ENCODE results near the gene EFS.
A peak's percentile ranks its signal among the peaks of the same experiment; 100 is the strongest.
"Not testable (repeated sequence)": the region's sequence is repeated elsewhere in the genome, so short reads cannot be mapped to it uniquely, and the experiment has no call there.

Gene EFS

DNA sequence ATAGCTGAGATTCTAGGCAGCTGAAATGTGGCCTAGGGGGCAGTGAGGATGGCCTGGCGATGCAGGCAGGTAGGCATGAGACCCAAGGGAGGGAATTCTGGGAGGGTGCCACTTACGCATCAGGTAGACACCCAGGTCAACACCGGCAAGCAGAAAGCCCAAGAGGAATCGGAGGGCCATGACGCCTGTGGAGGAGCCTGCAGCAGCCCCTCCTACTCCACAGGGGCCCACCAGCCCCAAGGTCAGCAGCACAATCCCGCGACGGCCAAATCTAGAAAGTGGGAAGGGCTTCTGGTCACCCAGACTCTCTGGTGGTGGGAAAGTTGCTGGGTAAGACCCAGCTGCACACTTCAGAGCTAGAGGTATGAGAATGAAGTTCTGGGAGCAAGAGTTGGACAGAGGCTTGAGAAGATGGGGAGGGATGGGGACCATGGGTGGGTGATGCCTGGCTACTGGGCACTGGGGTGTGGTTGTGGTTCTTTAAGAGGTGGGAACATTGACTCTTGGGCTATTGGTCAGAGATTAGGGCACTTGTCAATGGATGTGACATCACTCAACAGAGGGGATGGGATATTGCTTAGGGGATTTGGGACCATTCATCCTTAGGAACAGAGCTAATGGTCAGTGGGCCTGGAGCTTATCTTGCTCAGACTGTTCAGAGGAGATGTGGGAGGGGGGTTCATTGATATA is 15.7 kb downstream of the EFS start:
- peaks cover 13% of the 10 kb centered on the region for H3K4me1 Mint-ChIP-seq
- H3K9me3 Mint-ChIP-seq, result no peaks in the 10 kb centered on the region
- no peaks in the 10 kb centered on the region for H3K36me3 Mint-ChIP-seq (ENCODE audit: low read depth)
- ATAC-seq (no peak), DNase-seq (no peak)
- H3K27me3 Mint-ChIP-seq, result peaks cover 30% of the 10 kb centered on the region
- no peak overlapping the region for H3K27ac Mint-ChIP-seq
- H3K4me3 Mint-ChIP-seq, result no peak overlapping the region

DNA sequence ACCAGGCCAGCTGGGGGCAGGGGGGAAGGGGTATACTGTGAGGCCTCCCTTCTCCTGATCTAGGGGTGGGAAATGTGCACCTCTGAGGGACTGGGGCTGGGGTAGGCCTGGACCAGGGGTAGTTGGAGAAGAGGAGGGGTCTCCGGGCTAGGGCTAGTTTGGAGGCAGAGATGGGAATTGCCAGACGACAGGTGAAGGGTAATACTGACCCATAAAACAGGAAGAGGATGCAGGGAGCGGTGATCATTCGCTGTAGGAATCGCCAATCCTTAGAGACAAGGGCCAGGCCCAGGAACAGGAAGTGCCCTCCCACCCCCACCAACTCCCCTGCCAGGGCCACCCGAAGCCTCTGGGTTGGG is 16.7 kb downstream of the EFS start:
- H3K27me3 Mint-ChIP-seq, result peaks cover 24% of the 10 kb centered on the region
- H3K4me1 Mint-ChIP-seq, result peaks cover 11% of the 10 kb centered on the region
- no peaks in the 10 kb centered on the region for H3K36me3 Mint-ChIP-seq (ENCODE audit: low read depth)
- H3K9me3 Mint-ChIP-seq, result no peaks in the 10 kb centered on the region
- no peak overlapping the region for H3K27ac Mint-ChIP-seq
- no peak for ATAC-seq
- no peak for DNase-seq
- no peak overlapping the region for H3K4me3 Mint-ChIP-seq

DNA sequence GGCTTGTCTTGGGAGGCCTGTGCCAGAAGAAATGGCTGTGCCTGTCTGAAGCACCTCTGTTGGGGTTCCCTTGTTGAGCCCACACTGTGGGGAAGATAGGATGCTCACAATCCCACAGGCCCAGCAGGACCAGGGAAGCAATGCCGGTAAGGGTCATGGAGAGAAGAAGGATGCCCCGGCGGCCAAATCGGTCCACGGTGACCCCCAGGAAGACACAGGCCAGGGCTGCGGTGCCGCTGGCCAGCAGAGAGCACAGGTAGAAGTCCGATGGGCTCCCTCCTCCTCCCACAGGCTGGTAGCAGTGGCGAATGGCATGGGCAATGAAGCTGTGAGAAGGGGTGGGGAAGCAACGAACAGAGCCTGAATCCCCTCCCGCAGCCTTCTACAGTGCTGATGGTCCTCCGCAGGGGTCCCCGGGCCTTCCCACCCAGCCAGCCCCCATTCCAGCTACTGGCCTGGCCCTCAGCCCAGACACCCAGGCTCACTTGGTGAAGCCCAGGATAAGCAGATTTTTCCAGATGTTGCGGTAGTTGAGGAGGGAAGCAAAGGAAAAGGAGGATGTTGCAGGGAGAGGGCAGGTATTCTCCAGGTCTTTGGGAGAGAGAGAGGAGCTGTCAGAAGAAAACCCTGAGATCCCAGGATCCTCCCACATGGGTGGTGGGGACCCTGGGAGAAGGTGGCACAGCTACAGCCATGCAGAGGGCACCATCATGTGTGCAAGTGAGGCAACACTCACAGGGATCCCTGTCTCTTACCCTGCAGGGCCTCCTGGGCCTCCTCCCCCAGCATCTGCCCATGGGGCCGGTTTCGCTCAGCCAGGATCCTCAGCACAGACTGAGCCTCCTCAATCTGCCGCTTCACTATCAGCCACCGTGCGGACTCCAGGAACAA is 17.3 kb downstream of the EFS start:
- Mint-ChIP-seq H3K27me3 (peaks cover 19% of the 10 kb centered on the region), H3K4me1 (peaks cover 5% of the 10 kb centered on the region), H3K27ac (no peak overlapping the region), H3K36me3 (ENCODE audit: low read depth) (no peaks in the 10 kb centered on the region), H3K4me3 (no peak overlapping the region), H3K9me3 (no peaks in the 10 kb centered on the region)
- no peak for DNase-seq
- ATAC-seq, result no peak

DNA sequence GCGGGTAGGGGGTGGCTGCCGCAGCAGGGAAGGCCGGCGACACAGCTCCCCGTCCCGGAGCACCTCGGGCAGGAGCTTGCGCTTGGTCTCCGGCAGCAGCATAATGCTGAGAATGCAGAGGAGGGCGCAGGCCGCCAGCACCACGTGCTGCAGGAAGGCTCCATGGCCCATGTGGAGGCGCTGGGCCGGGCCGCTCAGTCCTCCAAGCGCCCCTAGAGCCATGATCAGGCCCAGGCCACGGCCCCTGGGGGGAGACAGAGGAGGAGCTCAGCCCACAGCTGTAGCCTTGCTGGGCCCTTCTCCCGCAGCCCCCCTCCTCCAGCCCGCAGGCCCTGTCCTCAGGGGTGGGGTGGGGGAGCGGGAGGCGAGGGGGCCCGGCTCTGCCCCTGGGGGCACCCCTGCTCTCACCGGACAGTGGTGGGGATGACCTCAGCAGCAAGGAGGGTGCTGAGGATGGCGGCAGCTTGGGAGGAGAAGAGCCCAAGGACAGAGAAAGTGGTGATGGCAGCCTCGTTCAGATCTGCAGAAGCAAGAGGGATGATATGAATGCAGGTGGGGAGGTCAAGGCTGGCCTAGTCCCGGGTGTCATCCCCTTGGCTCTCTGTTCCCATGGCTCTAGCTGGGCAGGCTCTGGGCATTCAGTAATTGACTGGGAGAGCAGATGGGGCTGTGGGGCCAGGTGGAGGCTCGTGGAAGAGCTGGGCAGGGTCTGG is 18.1 kb downstream of the EFS start:
- Mint-ChIP-seq H3K4me3 (no peak overlapping the region), H3K4me1 (peaks cover 4% of the 10 kb centered on the region), H3K27ac (no peak overlapping the region), H3K36me3 (ENCODE audit: low read depth) (no peaks in the 10 kb centered on the region), H3K27me3 (peaks cover 18% of the 10 kb centered on the region), H3K9me3 (no peaks in the 10 kb centered on the region)
- DNase-seq (no peak), ATAC-seq (no peak)

DNA sequence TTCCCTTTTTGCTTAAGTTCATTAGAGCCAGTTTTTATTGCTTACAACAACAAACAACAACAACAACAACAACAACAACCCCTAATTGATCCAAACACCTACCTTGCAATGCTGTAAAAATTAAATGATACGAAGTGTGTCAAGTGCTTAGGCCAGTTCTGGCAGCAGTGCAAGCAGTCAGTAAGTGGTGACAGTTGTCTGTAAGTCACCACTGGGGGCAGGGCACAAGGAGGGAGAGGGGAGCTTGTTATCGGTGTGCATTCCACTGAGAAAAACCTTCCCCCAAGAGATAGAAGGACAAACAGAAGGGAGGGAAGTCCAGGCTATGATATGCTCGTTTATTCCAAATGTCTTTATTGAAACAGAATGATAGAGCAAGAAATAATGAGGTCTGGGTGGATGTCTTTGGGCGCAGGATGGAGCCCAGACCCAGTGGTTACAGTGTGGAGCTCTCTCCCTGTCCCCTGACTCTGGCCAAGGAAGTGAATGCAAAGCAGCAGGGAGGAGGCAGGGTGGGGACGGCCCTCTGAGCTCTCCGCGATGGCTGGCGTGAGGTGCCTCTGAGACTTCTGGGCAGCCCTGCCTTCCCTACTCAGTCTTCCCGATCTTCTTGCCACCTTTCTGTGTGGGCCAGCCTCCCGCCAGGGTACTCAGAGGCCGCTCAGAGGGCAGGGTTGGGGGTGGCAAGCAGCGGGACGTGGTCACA is 18.8 kb downstream of the EFS start:
- no peaks in the 10 kb centered on the region for H3K36me3 Mint-ChIP-seq (ENCODE audit: low read depth)
- H3K27ac Mint-ChIP-seq, result no peak overlapping the region
- H3K4me1 Mint-ChIP-seq, result peaks cover 1% of the 10 kb centered on the region
- no peak for DNase-seq
- peaks cover 14% of the 10 kb centered on the region for H3K27me3 Mint-ChIP-seq
- H3K9me3 Mint-ChIP-seq, result no peaks in the 10 kb centered on the region
- ATAC-seq, result no peak
- H3K4me3 Mint-ChIP-seq, result no peak overlapping the region

DNA sequence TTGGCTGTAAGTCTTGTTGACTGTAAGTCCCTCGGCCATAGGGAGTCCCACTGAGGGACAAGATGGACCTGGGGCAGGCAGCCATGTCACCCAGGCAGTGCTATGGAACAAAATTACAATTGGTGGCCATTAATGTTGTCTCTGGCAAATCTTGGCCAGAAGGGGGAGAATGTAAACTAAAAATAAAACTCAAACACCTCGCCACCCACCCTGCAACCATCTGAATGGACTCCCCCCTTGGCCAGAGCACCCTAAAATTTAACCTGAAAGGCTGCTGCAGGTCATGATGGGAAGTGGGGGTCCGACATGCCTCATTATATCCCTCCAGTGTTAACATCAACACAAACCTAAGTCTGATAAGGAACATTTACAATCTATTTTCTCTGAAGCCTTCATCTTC is 20.5 kb downstream of the EFS start:
- H3K36me3 Mint-ChIP-seq (ENCODE audit: low read depth), result peaks cover 4% of the 10 kb centered on the region
- H3K27me3 Mint-ChIP-seq, result peaks cover 4% of the 10 kb centered on the region

DNA sequence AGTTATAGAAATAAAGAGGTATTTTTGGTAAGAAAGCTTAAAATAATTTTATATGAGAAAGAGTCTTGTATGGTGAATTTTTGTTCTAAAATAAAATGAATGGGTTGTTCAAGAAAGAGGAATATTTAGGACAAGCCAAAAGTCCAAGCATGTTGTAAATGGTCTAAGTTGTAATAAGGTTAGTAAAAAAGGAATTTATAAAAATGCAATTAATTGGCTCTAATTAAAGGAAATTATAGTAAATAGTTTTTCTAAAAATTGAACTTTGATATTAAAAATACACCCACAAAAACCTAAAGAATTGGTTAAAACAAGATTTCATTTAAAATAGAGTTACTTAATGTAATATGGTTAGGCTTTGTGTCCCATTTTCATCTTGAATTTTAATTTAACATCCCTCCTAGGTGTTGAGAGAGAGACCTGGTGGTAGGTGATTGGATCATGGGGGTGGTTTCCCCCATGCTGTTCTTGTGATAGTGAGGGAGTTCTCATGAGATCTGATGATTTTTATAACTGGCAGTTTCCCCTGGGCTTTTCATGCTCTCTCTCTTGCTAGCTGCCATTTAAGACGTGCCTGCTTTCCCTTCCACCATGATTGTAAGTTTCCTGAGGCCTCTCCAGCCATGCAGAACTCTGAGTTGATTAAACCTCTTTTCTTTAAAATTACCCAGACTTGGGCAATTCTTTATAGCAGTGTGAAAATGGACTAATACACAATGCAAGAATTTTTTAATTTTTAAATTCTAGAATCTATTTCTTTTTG is 25.3 kb downstream of the EFS start:
- no peak for DNase-seq
- Mint-ChIP-seq H3K4me1 (no peaks in the 10 kb centered on the region), H3K9me3 (no peaks in the 10 kb centered on the region), H3K27ac (no peak overlapping the region), H3K4me3 (no peak overlapping the region), H3K36me3 (ENCODE audit: low read depth) (peaks cover 4% of the 10 kb centered on the region), H3K27me3 (peaks cover 15% of the 10 kb centered on the region)
- ATAC-seq, result no peak

More for the DNA sequence above, 20.5 kb downstream of the EFS start:
- DNase-seq (no peak), ATAC-seq (no peak)
- no peaks in the 10 kb centered on the region for H3K9me3 Mint-ChIP-seq
- no peak overlapping the region for H3K4me3 Mint-ChIP-seq
- H3K27ac Mint-ChIP-seq, result no peak overlapping the region
- no peaks in the 10 kb centered on the region for H3K4me1 Mint-ChIP-seq

DNA sequence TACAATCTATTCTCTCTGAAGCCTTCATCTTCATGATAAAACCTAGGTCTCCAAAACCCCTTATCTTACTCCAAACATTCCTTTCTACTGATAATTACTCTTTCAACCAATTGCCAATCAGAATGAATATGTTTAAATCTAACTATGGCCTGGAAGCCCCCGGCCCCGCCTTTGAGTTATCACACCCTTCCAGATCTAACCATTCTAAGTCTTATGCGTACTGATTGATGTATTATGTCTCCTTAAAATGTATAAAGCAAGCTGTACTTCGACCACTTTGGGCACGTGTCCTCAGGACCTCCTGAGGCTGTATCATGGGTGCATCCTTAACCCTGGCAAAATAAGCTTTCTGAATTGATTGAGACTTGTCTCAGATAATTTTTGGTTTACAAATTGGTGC is 29.3 kb downstream of the EFS start:
- no peak for DNase-seq
- peak overlapping the region; percentile 26 for H3K27ac Mint-ChIP-seq
- ATAC-seq, result no peak
- peaks cover 11% of the 10 kb centered on the region for H3K27me3 Mint-ChIP-seq
- H3K36me3 Mint-ChIP-seq (ENCODE audit: low read depth), result peaks cover 4% of the 10 kb centered on the region
- H3K4me3 Mint-ChIP-seq, result no peak overlapping the region
- H3K9me3 Mint-ChIP-seq, result no peaks in the 10 kb centered on the region
- no peaks in the 10 kb centered on the region for H3K4me1 Mint-ChIP-seq

DNA sequence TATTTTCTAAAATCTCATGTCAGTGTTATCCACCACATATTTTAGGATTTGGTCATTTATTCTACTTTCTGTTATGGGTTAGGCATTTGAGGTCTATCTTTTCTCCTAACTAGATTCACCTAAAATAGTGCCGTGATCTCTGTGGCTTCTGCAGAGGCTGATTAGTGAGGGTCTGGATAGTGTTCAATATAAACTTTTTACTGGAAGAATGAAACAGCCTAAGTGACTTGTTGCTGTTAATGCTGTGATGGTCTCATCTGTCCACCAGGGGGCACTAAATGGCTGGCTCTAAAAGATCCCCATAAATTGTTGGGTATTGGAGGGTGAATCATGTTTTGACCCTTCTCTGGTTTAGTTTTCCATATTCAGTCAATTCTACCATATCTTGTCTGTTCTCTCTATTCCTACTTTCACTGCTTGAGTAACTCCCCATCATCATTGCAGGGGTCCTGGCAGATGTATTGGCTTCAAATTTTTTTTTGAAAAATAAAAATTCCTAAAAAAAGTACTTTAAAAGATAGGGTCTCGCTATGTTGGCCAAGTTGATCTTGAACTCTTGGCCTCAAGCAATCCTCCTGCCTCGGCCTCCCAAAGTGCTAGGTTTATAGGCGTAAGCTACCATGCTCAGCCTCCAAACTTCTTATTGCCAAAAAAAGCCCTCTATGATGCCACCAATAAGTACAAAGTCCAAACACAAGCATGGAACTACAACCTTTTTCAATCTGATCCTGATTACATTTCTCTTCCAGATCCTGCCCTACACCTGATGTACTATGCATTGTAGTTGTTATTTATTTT is 36.8 kb downstream of the EFS start:
- Mint-ChIP-seq H3K4me1 (peaks cover 10% of the 10 kb centered on the region), H3K4me3 (no peak overlapping the region), H3K27ac (no peak overlapping the region), H3K36me3 (ENCODE audit: low read depth) (peaks cover 26% of the 10 kb centered on the region), H3K27me3 (no peaks in the 10 kb centered on the region), H3K9me3 (no peaks in the 10 kb centered on the region)
- peak; percentile 67 for DNase-seq
- peak; percentile 82 for ATAC-seq

DNA sequence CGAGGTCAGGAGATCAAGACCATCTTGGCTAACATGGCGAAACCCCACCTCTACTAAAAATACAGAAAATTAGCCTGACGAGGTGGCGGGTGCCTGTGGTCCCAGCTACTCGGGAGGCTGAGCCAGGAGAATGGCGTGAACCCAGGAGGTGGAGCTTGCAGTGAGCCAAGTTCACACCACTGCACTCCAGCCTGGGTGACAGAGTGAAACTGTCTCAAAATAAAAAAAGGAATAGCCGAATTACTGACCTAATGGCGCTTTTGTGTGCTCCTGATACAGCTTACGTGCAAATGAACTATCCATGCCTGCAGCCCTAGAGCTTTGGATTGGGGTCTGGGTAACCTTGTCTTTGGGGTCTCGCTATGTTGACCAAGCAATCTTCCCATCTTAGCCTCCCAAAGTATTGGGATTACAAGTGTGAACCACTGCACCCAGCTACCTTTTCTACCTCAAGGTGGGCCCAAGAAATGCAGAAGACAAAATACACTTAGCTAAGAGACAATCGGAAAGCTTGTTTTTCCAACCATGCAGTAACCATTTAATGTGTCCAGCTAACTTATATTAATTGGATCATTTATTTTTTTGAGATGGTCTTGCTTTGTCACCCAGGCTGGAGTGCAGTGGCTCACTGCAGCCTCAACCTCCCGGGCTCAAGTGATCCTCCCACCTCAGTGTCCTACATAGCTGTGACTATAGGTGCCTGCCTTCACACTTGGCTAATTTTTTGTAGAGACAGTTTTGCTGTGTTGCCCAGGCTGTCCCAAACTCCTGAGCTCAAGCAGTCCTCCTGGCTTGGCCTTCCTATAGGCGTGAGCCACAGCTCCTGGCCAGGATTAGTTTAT is 38.3 kb downstream of the EFS start:
- ATAC-seq (no peak), DNase-seq (no peak)
- no peak overlapping the region for H3K4me3 Mint-ChIP-seq
- H3K9me3 Mint-ChIP-seq, result no peaks in the 10 kb centered on the region
- H3K27ac Mint-ChIP-seq, result no peak overlapping the region
- H3K4me1 Mint-ChIP-seq, result peaks cover 22% of the 10 kb centered on the region
- no peaks in the 10 kb centered on the region for H3K27me3 Mint-ChIP-seq
- H3K36me3 Mint-ChIP-seq (ENCODE audit: low read depth), result peaks cover 38% of the 10 kb centered on the region

DNA sequence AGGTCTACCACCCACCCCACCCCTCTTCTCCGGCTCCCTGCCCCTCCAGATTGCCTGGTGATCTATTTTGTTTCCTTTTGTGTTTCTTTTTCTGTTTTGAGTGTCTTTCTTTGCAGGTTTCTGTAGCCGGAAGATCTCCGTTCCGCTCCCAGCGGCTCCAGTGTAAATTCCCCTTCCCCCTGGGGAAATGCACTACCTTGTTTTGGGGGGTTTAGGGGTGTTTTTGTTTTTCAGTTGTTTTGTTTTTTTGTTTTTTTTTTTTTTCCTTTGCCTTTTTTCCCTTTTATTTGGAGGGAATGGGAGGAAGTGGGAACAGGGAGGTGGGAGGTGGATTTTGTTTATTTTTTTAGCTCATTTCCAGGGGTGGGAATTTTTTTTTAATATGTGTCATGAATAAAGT is 39.2 kb downstream of the EFS start:
- H3K27me3 Mint-ChIP-seq, DNase-seq, H3K4me3 Mint-ChIP-seq, H3K9me3 Mint-ChIP-seq, ATAC-seq: not testable (repeated sequence)
- H3K36me3 Mint-ChIP-seq (ENCODE audit: low read depth), result peaks cover 38% of the 10 kb centered on the region
- peaks cover 24% of the 10 kb centered on the region for H3K4me1 Mint-ChIP-seq
- H3K27ac Mint-ChIP-seq, result peak overlapping the region; percentile 7

DNA sequence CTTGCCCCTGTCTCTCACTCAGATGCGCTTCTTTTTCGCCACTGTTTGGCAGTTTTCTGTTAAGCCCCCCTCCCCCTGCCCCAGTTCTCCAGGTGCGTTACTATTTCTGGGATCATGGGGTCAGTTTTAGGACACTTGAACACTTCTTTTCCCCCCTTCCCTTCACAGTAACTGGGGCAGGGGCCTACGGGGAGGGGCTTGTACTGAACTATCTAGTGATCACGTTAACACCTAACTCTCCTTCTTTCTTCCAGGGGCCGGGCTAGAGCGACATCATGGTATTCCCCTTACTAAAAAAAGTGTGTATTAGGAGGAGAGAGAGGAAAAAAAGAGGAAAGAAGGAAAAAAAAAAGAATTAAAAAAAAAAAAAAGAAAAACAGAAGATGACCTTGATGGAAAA is 40.0 kb downstream of the EFS start:
- peaks cover 2% of the 10 kb centered on the region for H3K27me3 Mint-ChIP-seq

More for the DNA sequence above, 40.0 kb downstream of the EFS start:
- ATAC-seq, result no peak
- DNase-seq, result no peak
- peaks cover 38% of the 10 kb centered on the region for H3K36me3 Mint-ChIP-seq (ENCODE audit: low read depth)
- no peak overlapping the region for H3K27ac Mint-ChIP-seq
- H3K4me1 Mint-ChIP-seq, result peaks cover 32% of the 10 kb centered on the region
- no peaks in the 10 kb centered on the region for H3K9me3 Mint-ChIP-seq
- H3K4me3 Mint-ChIP-seq, result no peak overlapping the region

All from activated naive CD8-positive, alpha-beta T cell treated with anti-CD3 and anti-CD28 coated beads, Interleukin-2, amount 50 U/mL, for 24 hours (primary cell).